Measurements from ENCODE around the gene SPATA24. TPM values are rescaled to one million over a fixed set of nuclear protein-coding genes. Genes with fewer than 3 reads are reported as not detected.

SPATA24 gene
- total RNA-seq, 1 donor from 2014 or later, result not detected

DNA sequence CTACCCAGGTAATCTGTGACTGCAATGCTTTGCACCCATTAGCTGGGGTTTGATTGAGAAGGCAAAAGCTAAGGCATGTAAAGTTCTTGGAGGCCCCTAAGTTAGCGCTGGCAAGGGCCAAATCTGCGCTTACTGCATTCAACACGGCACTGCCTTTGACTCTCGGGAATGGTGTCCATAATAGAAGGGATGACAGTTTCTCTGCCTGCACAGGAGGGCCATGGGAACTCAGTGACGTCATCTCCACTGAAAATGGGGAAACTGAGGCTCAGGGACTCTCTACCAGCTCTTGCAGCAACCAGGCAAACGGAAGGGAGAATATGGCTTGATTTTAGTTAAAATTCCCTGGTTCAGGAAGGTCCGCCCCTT is 487 bp downstream of the SPATA24 start:
- TF ChIP-seq, protein P1, sequence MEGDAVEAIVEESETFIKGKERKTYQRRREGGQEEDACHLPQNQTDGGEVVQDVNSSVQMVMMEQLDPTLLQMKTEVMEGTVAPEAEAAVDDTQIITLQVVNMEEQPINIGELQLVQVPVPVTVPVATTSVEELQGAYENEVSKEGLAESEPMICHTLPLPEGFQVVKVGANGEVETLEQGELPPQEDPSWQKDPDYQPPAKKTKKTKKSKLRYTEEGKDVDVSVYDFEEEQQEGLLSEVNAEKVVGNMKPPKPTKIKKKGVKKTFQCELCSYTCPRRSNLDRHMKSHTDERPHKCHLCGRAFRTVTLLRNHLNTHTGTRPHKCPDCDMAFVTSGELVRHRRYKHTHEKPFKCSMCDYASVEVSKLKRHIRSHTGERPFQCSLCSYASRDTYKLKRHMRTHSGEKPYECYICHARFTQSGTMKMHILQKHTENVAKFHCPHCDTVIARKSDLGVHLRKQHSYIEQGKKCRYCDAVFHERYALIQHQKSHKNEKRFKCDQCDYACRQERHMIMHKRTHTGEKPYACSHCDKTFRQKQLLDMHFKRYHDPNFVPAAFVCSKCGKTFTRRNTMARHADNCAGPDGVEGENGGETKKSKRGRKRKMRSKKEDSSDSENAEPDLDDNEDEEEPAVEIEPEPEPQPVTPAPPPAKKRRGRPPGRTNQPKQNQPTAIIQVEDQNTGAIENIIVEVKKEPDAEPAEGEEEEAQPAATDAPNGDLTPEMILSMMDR (IDR thresholded peaks at IDR 0.05), result no peak
- peak overlapping the region; percentile 61 to 62 for H3K4me3 ChIP-seq
- H3K27ac ChIP-seq, result peak overlapping the region; percentile 88 to 90
- H3K27me3 ChIP-seq, result no peaks in the 10 kb centered on the region
- DNase-seq (ENCODE audit: low spot score in 2 of 2), result no peak
- peaks cover 0 to 10% of the 10 kb centered on the region in 2 donors for H3K4me1 ChIP-seq
- no peaks in the 10 kb centered on the region for H3K36me3 ChIP-seq
- intact Hi-C loops (cut with DNase I), result loop anchor here (5.0 kb wide), 3 partner anchors 61 to 861 kb away; partner anchors contain the start of genes ETF1, MATR3 and PAIP2
- no peaks in the 10 kb centered on the region for H3K9me3 ChIP-seq

GRCh38 chr5:139402561-139403158 is 1.2 kb downstream of the SPATA24 start:
- Histone ChIP-seq H3K27ac (peak overlapping the region; percentile 88 to 90), H3K4me1 (peaks cover 0 to 10% of the 10 kb centered on the region in 2 donors), H3K4me3 (peak overlapping the region in 1 of 2 donors; percentile 62), H3K9me3 (no peaks in the 10 kb centered on the region), H3K27me3 (no peaks in the 10 kb centered on the region), H3K36me3 (no peaks in the 10 kb centered on the region)
- intact Hi-C loops (cut with DNase I), result loop anchor here (5.0 kb wide), 3 partner anchors 60 to 860 kb away; partner anchors contain the start of genes ETF1, MATR3 and PAIP2
- TF ChIP-seq, protein P1 (IDR thresholded peaks at IDR 0.05), result no peak
- DNase-seq (ENCODE audit: low spot score in 2 of 2), result no peak

- no peak overlapping the region for H3K27ac ChIP-seq
- no peaks in the 10 kb centered on the region for H3K36me3 ChIP-seq
- H3K9me3 ChIP-seq, result no peaks in the 10 kb centered on the region
- no peak for DNase-seq (ENCODE audit: low spot score in 2 of 2)
- no peak overlapping the region for H3K4me3 ChIP-seq
- intact Hi-C loops (cut with DNase I), result loop anchor here (5.0 kb wide), 3 partner anchors 59 to 859 kb away; partner anchors contain the start of genes ETF1, MATR3 and PAIP2
- TF ChIP-seq, protein P1 (IDR thresholded peaks at IDR 0.05), result no peak
- H3K27me3 ChIP-seq, result no peaks in the 10 kb centered on the region
- H3K4me1 ChIP-seq, result peaks cover 0 to 10% of the 10 kb centered on the region in 2 donors
Measured at GRCh38 chr5:139401546-139401945, 2.3 kb downstream of the SPATA24 start.

GRCh38 chr5:139399501-139400121 is 4.3 kb downstream of the SPATA24 start:
- DNase-seq (ENCODE audit: low spot score in 2 of 2), result no peak
- H3K27ac ChIP-seq, result no peak overlapping the region
- intact Hi-C loops (cut with DNase I), result loop anchor here (5.0 kb wide), 3 partner anchors 57 to 857 kb away; partner anchors contain the start of genes ETF1, MATR3 and PAIP2
- H3K9me3 ChIP-seq, result no peaks in the 10 kb centered on the region
- TF ChIP-seq, protein P1 (IDR thresholded peaks at IDR 0.05), result no peak
- H3K27me3 ChIP-seq, result no peaks in the 10 kb centered on the region
- H3K4me3 ChIP-seq, result no peak overlapping the region
- peaks cover 0 to 15% of the 10 kb centered on the region in 2 donors for H3K4me1 ChIP-seq
- H3K36me3 ChIP-seq, result no peaks in the 10 kb centered on the region

DNA sequence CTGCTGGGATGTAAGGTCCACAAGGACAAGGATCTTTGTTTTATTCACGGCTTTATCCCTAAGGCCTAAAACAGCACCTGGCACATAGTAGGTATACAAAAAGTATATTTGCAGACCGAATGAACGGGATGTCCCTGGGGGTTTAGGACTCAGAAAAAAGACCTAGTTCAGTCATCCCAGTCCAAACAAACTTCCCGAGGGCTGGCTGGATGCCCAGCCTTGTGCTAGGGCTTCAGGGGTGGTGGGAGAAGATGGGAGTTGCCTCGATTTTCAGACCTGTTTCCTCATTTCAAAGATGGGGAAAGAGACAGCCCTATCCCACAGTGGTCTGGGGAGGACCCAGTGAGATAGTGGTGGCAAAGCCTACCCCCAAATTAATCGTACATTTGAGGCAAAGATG is 6.0 kb downstream of the SPATA24 start:
- TF ChIP-seq, protein P1 (IDR thresholded peaks at IDR 0.05), result no peak
- Histone ChIP-seq H3K36me3 (no peaks in the 10 kb centered on the region), H3K4me3 (no peak overlapping the region), H3K27me3 (no peaks in the 10 kb centered on the region), H3K27ac (no peak overlapping the region), H3K4me1 (peaks cover 0 to 20% of the 10 kb centered on the region in 2 donors), H3K9me3 (no peaks in the 10 kb centered on the region)
- DNase-seq (ENCODE audit: low spot score in 2 of 2), result no peak
- intact Hi-C loops (cut with DNase I), result no loop called here

All from ascending aorta (tissue), 2 donors.